GM12872 (cell line): ENCODE measurements around the gene ARHGEF12.

Experiments
- CTCF ChIP-seq: IDR thresholded peaks from 3 replicates; pipeline ENCODE4 v1.5.1; 2011; ENCODE audit warnings: low read depth, mild to moderate bottlenecking, low read length, moderate library complexity; ENCODE audit not compliant: insufficient read depth

ARHGEF12 gene

GRCh38 chr11:120500414-120501071 lies 164.3 kb downstream of the ARHGEF12 start:
- TF ChIP-seq CTCF: no peak

GRCh38 chr11:120501440-120501839 lies 165.2 kb downstream of the ARHGEF12 start:
- no peak for TF ChIP-seq CTCF

- TF ChIP-seq CTCF: no peak
Measured at GRCh38 chr11:120501976-120502755, 166.0 kb downstream of the ARHGEF12 start.

GRCh38 chr11:120505801-120506425 lies 169.7 kb downstream of the ARHGEF12 start:
- TF ChIP-seq CTCF: no peak

GRCh38 chr11:120509346-120510053 lies 173.3 kb downstream of the ARHGEF12 start:
- no peak for TF ChIP-seq CTCF

- TF ChIP-seq CTCF: no peak
Measured at GRCh38 chr11:120510406-120511115, 174.3 kb downstream of the ARHGEF12 start.
